Upper lobe of left lung (tissue), 6 donors: ENCODE results near the gene AGPS. TPM values are rescaled to one million over a fixed set of nuclear protein-coding genes. Genes with fewer than 3 reads are reported as not detected.

Source experiments
- ATAC-seq, 2 donors: fragments of 200-7000 bp; cut with Tn5 transposase; one replicate each; pipeline ENCODE4 v1.9.1; 2022; ENCODE audit warnings: mild to moderate bottlenecking in 2 of 2, moderate library complexity in 2 of 2; ENCODE audit not compliant: low FRiP score in 2 of 2
- DNase-seq, 2 donors: peaks; one replicate each; pipeline ENCODE4 v3.0.0-alpha.2; 2019 to 2020
- H3K27ac ChIP-seq, 4 donors: fragments of 200-600 bp; sonication (generic); one replicate each; pipeline ENCODE4 v1.5.1; 2016 to 2019
- H3K27me3 ChIP-seq, 4 donors: fragments of 200-600 bp; sonication (generic); one replicate each; pipeline ENCODE4 v1.5.1; 2017 to 2019
- H3K36me3 ChIP-seq, 4 donors: fragments of 200-600 bp; sonication (generic); one replicate each; pipeline ENCODE4 v1.5.1; 2016 to 2019
- H3K4me1 ChIP-seq, 4 donors: fragments of 200-600 bp; sonication (generic); one replicate each; pipeline ENCODE4 v1.5.1; 2018 to 2019
- H3K4me3 ChIP-seq, 4 donors: fragments of 200-600 bp; sonication (generic); one replicate each; pipeline ENCODE4 v1.5.1; 2017 to 2019; ENCODE audit warnings: mild to moderate bottlenecking in 2 of 4, moderate library complexity in 1 of 4
- H3K9me3 ChIP-seq, 4 donors: fragments of 200-600 bp; sonication (generic); one replicate each; pipeline ENCODE4 v1.5.1; 2018 to 2019
- CTCF ChIP-seq, 6 experiments: fragments of 450-650 bp in 4 of 6; fragments of 200-600 bp in 2 of 6; sonication (generic) in 2 of 6; IDR thresholded peaks; one replicate each; pipeline ENCODE4 v1.5.1; 2016 to 2019; ENCODE audit warnings: antibody characterized with exemption in 6 of 6
- EP300 ChIP-seq, 4 donors: sonication (generic); formaldehyde crosslinking; IDR thresholded peaks; one replicate each; pipeline ENCODE4 v1.5.1; 2017; ENCODE audit warnings: antibody characterized with exemption in 4 of 4, control low read depth in 2 of 4
- POLR2A ChIP-seq, 4 donors: fragments of 450-650 bp; IDR thresholded peaks; one replicate each; pipeline ENCODE4 v1.5.1; 2016 to 2017; ENCODE audit warnings: antibody characterized with exemption in 4 of 4, mild to moderate bottlenecking in 2 of 4
- POLR2AphosphoS5 ChIP-seq, 2 donors: sonication (generic); formaldehyde crosslinking; IDR thresholded peaks; one replicate each; pipeline ENCODE4 v1.5.1; 2017; ENCODE audit warnings: antibody characterized with exemption in 2 of 2
- WGBS, 2 donors: methylation state at CpG; one replicate each; pipeline ENCODE4 v1.1.5; 2017 to 2018; 5-methylcytosine and 5-hydroxymethylcytosine counted together
- total RNA-seq, 6 donors: library from RNA; depleted of rRNA in 4 of 6; stranded (reverse); fragments of >200 nt in 4 of 6; gene quantifications; one replicate each; pipeline versions ENCODE4 v1.1.0 to v1.2.1, GENCODE V29; 2016 to 2021
- donor health status: DM: no; HTN: no; CAD: no; lungs with moderate emphysema.
- donor health status: DM: no; HTN: yes; CAD: no; lungs with severe emphysema.

AGPS gene
- total RNA-seq, 6 donors from 2014 or later = 38.8 to 81.6 (median 50.0) TPM

GRCh38 chr2:177553176-177553884 lies 160.8 kb downstream of the AGPS start:
- ATAC-seq = peak in 1 of 2 donors; percentile 18
- WGBS, 2 donors = 8 to 27% methylated on average over 15 to 17 of the region's 17 CpGs

DNA sequence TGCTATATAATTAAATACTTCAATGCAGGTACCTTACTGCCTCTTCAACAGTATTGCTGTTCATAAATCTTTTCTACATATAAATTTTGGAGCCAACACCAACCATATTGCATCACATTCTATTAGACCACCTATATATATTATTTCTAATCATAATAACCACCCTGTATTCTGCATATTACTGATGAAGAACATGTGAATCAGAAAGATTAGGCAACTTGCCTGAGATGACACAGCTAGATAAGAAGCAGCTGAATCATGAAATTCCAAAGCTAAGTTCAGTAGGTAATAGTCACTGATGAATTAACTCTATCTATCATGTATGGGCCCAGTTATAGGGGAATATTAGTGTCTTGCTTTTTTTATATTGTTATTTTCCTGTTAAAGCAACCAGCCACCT lies 161.8 kb downstream of the AGPS start:
- H3K36me3 ChIP-seq = no peaks in the 10 kb centered on the region
- ATAC-seq (no peak), DNase-seq (no peak)
- H3K9me3 ChIP-seq = no peaks in the 10 kb centered on the region
- no peaks in the 10 kb centered on the region for H3K27me3 ChIP-seq
- H3K4me3 ChIP-seq = no peak overlapping the region
- no peak overlapping the region for H3K27ac ChIP-seq
- TF ChIP-seq POLR2A (IDR thresholded peaks at IDR 0.05) = no peak
- no peak for TF ChIP-seq EP300 (IDR thresholded peaks at IDR 0.05)
- no peak for TF ChIP-seq CTCF (IDR thresholded peaks at IDR 0.05)
- no peak for TF ChIP-seq POLR2AphosphoS5 (IDR thresholded peaks at IDR 0.05)
- peaks cover 3 to 9% (median 4%) of the 10 kb centered on the region in 4 donors for H3K4me1 ChIP-seq

More at GRCh38 chr2:177553176-177553884, 160.8 kb downstream of the AGPS start:
- no peak for DNase-seq
- no peaks in the 10 kb centered on the region for H3K27me3 ChIP-seq
- peaks cover 3 to 9% (median 4%) of the 10 kb centered on the region in 4 donors for H3K4me1 ChIP-seq
- H3K36me3 ChIP-seq = no peaks in the 10 kb centered on the region
- TF ChIP-seq POLR2A (IDR thresholded peaks at IDR 0.05) (no peak), POLR2AphosphoS5 (IDR thresholded peaks at IDR 0.05) (no peak), CTCF (IDR thresholded peaks at IDR 0.05) (no peak), EP300 (IDR thresholded peaks at IDR 0.05) (no peak)
- H3K27ac ChIP-seq = peak overlapping the region; percentile 92 to 99 (median 96)
- peak overlapping the region; percentile 54 to 93 (median 75) for H3K4me3 ChIP-seq
- no peaks in the 10 kb centered on the region for H3K9me3 ChIP-seq

DNA sequence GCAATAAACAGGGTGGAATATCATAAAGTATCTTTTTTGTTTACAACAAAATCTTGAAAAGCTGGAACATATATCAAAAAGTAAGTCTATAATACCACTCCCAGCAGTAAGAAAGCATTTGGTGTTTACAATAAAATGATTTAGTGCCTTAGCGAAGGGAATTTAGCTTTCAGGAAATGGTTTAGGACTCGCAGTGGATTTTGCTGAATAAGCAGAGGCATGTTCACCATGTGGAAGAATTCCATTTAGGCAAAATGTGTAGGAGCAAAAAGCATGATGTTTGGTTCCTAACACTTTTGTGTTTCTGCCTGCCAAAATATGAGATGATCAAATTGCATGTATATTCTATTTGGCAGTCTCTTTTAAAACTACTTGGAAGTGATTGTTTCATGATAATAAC lies 163.6 kb downstream of the AGPS start:
- H3K36me3 ChIP-seq = no peaks in the 10 kb centered on the region

DNA sequence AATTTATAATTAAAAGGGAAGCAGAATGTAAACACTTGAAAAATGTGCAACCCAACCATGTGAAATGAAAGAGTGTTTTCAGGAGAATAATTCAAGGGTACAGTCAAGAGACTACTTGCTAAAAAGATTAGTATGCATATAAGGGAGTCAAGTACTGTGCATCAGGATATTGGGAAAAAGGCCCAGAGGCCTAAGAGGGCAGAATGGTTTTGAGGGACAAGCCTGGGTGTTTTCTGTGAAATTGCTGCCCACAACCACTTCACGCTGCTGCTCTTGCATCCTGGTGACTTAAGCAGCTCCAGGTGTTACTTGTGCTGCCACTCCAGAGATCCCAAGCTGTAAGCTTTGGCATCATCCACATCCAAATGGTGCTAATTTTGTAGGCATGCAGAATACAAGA lies 165.2 kb downstream of the AGPS start:
- Histone ChIP-seq H3K27me3 (no peaks in the 10 kb centered on the region), H3K4me3 (no peak overlapping the region), H3K9me3 (no peaks in the 10 kb centered on the region), H3K27ac (no peak overlapping the region), H3K4me1 (peaks cover 0 to 4% (median 0%) of the 10 kb centered on the region in 4 donors), H3K36me3 (no peaks in the 10 kb centered on the region)
- WGBS, 2 donors = 94 to 100% methylated on average over 1 of the region's 1 CpG
- ATAC-seq (no peak), DNase-seq (no peak)
- TF ChIP-seq POLR2AphosphoS5 (IDR thresholded peaks at IDR 0.05) (no peak), POLR2A (IDR thresholded peaks at IDR 0.05) (no peak), EP300 (IDR thresholded peaks at IDR 0.05) (no peak), CTCF (IDR thresholded peaks at IDR 0.05) (no peak)

More for the DNA sequence above, 163.6 kb downstream of the AGPS start:
- ATAC-seq = no peak
- Histone ChIP-seq H3K27me3 (no peaks in the 10 kb centered on the region), H3K4me1 (peaks cover 3 to 9% (median 4%) of the 10 kb centered on the region in 4 donors), H3K27ac (no peak overlapping the region), H3K4me3 (no peak overlapping the region), H3K9me3 (no peaks in the 10 kb centered on the region)
- no peak for DNase-seq
- no peak for TF ChIP-seq CTCF (IDR thresholded peaks at IDR 0.05)
- 46 to 77% methylated on average over 2 of the region's 2 CpGs for WGBS, 2 donors

- Histone ChIP-seq H3K9me3 (no peaks in the 10 kb centered on the region), H3K4me1 (no peaks in the 10 kb centered on the region), H3K4me3 (no peak overlapping the region), H3K36me3 (no peaks in the 10 kb centered on the region), H3K27me3 (no peaks in the 10 kb centered on the region), H3K27ac (no peak overlapping the region)
- ATAC-seq (no peak), DNase-seq (no peak)
- TF ChIP-seq POLR2A (IDR thresholded peaks at IDR 0.05) = no peak
- TF ChIP-seq EP300 (IDR thresholded peaks at IDR 0.05) = no peak
- TF ChIP-seq POLR2AphosphoS5 (IDR thresholded peaks at IDR 0.05) = no peak
- no peak for TF ChIP-seq CTCF (IDR thresholded peaks at IDR 0.05)
- WGBS, 2 donors = 88 to 97% methylated on average over 2 of the region's 2 CpGs
These were observed 167.1 kb downstream of the AGPS start for GRCh38 chr2:177559638-177560037.
